ENCODE data around the gene AP4B1.
"Not testable (repeated sequence)": the region's sequence is repeated elsewhere in the genome, so short reads cannot be mapped to it uniquely, and the experiment has no call there.

AP4B1 gene

GRCh38 chr1:113904674-113905434 is at the start of gene AP4B1, which contains the start of gene DCLRE1B:
TSS of gene AP4B1 (minus strand) at chr1:113904799. CDS start at chr1:113904717, 82 bp downstream.
TSS of gene DCLRE1B (plus strand) at chr1:113905326. CDS start at chr1:113905587, 261 bp downstream.
- peak; percentile 100 for DNase-seq

- no peak for DNase-seq
Measured at GRCh38 chr1:113951719-113952118, 47.1 kb upstream of the AP4B1 start.

GRCh38 chr1:113950908-113951307 is 46.3 kb upstream of the AP4B1 start:
- DNase-seq = no peak

GRCh38 chr1:113949007-113949406 is 44.4 kb upstream of the AP4B1 start:
- no peak for DNase-seq

GRCh38 chr1:113948151-113948550 is 43.6 kb upstream of the AP4B1 start:
- not testable (repeated sequence) for DNase-seq

GRCh38 chr1:113947388-113948107 is 42.9 kb upstream of the AP4B1 start:
- DNase-seq = no peak

GRCh38 chr1:113946678-113947387 is 42.2 kb upstream of the AP4B1 start:
- peak; percentile 91 for DNase-seq

- DNase-seq = no peak
Measured at GRCh38 chr1:113946112-113946511, 41.5 kb upstream of the AP4B1 start.

- no peak for DNase-seq
Measured at GRCh38 chr1:113945329-113945728, 40.7 kb upstream of the AP4B1 start.

- DNase-seq = no peak
Measured at GRCh38 chr1:113943028-113943811, 38.6 kb upstream of the AP4B1 start.

- no peak for DNase-seq
Measured at GRCh38 chr1:113942527-113942926, 37.9 kb upstream of the AP4B1 start.

GRCh38 chr1:113941245-113941559 is 36.6 kb upstream of the AP4B1 start:
- no peak for DNase-seq

- no peak for DNase-seq
Measured at GRCh38 chr1:113940365-113941244, 36.0 kb upstream of the AP4B1 start.

- DNase-seq = no peak
Measured at GRCh38 chr1:113938192-113938591, 33.6 kb upstream of the AP4B1 start.

GRCh38 chr1:113937146-113937545 is 32.5 kb upstream of the AP4B1 start:
- no peak for DNase-seq

GRCh38 chr1:113935970-113936369 is 31.4 kb upstream of the AP4B1 start:
- no peak for DNase-seq

- DNase-seq = no peak
Measured at GRCh38 chr1:113935176-113935575, 30.6 kb upstream of the AP4B1 start.

- no peak for DNase-seq
Measured at GRCh38 chr1:113934511-113935055, 30.0 kb upstream of the AP4B1 start.

- no peak for DNase-seq
Measured at GRCh38 chr1:113934006-113934405, 29.4 kb upstream of the AP4B1 start.

GRCh38 chr1:113931451-113931851 is 26.9 kb upstream of the AP4B1 start:
- DNase-seq = no peak

- no peak for DNase-seq
Measured at GRCh38 chr1:113930499-113931161, 26.0 kb upstream of the AP4B1 start.
